T follicular helper cell (primary cell): ENCODE measurements around the gene NELFCD.

Experiments
- DNase-seq: peaks from one replicate; pipeline ENCODE4 v3.0.0-alpha.2; 2020; ENCODE audit warnings: low read depth

Gene NELFCD

GRCh38 chr20:58994390-58995159, 13.5 kb downstream of the NELFCD start:
- no peak for DNase-seq

GRCh38 chr20:58995461-58996225, 14.6 kb downstream of the NELFCD start:
- no peak for DNase-seq

- no peak for DNase-seq
Observed at GRCh38 chr20:58996226-58996611, 15.2 kb downstream of the NELFCD start.

GRCh38 chr20:58997141-58997770, 16.2 kb downstream of the NELFCD start:
- no peak for DNase-seq

- no peak for DNase-seq
Observed at GRCh38 chr20:58998656-58999055, 17.6 kb downstream of the NELFCD start.

GRCh38 chr20:59000326-59000725, 19.3 kb downstream of the NELFCD start:
- no peak for DNase-seq

GRCh38 chr20:59001068-59001448, 20.0 kb downstream of the NELFCD start:
- DNase-seq, result no peak

GRCh38 chr20:59001449-59002171, 20.6 kb downstream of the NELFCD start:
- no peak for DNase-seq

GRCh38 chr20:59002388-59002787, 21.3 kb downstream of the NELFCD start:
- DNase-seq, result no peak

GRCh38 chr20:59002874-59003399, 21.9 kb downstream of the NELFCD start:
- DNase-seq, result no peak

- no peak for DNase-seq
Observed at GRCh38 chr20:59003836-59004492, 22.9 kb downstream of the NELFCD start.

GRCh38 chr20:59004493-59004762, 23.4 kb downstream of the NELFCD start:
- peak; percentile 49 for DNase-seq

GRCh38 chr20:59004763-59005522, 23.9 kb downstream of the NELFCD start:
- no peak for DNase-seq

- DNase-seq, result no peak
Observed at GRCh38 chr20:59005523-59006166, 24.6 kb downstream of the NELFCD start.

GRCh38 chr20:59006167-59006863, 25.3 kb downstream of the NELFCD start:
- DNase-seq, result no peak

- DNase-seq, result no peak
Observed at GRCh38 chr20:59006864-59007664, 26.0 kb downstream of the NELFCD start, which contains the start of gene CTSZ. TSS of gene CTSZ (minus strand) at chr20:59007254. CDS start at chr20:59007128, 126 bp downstream.

GRCh38 chr20:59007665-59008511, 26.8 kb downstream of the NELFCD start:
- DNase-seq, result no peak
